NCI-H82 treated with DMSO at 0.1 percent for 48 hours (cell line): ENCODE measurements around the gene HOXD3.

Source experiments
- DNase-seq: peaks from one replicate; lab custom pipeline; 2025; ENCODE audit not compliant: unreplicated experiment; lab: John Stamatoyannopoulos, UW

HOXD3 gene

DNA sequence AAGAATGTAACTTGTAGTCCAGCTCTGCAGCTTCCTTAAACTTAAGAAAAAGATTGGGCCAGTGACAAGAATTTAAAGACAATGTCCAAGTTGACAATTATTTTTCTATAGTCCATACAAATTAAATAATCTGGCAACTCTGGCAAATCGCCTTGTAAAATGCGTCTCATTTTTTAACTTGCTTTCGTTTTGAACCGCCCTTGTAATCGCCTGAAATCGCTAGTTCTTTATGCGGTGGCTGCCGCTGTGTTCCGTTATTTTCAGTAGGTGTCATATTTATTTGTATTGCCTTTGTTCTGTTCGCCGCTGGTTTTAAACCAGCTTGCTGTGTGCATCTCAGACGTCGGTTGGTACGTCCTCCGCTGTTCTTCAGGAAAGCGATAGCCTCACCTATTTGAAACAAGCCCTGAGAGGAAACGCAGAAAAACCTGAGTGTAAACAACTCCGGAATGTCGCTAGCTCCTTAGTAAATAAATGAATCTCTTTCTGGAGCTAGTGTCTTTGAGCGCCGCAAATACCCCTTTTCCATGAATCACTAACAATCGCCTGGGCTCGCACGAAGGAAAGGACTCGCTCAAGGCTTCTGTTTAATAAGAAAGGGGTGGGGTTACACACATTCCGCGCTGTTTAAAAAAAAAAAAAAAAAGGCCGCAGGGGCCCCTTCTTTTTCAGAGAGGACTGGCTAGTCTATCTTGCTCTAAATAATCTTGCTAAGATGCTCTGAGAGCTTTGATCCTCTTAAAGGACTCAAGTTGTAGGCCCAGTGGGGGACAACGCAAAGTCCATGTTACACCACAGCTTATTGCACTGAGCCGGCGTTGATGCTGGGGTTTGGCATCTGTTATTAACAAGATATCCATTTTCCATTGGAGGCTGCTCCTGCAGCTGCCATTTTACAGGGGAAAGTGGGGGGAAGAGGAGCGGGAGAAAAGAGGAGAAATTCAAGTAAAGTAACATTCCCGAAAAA is 24.6 kb upstream of the HOXD3 start:
- peak; percentile 75 for DNase-seq

DNA sequence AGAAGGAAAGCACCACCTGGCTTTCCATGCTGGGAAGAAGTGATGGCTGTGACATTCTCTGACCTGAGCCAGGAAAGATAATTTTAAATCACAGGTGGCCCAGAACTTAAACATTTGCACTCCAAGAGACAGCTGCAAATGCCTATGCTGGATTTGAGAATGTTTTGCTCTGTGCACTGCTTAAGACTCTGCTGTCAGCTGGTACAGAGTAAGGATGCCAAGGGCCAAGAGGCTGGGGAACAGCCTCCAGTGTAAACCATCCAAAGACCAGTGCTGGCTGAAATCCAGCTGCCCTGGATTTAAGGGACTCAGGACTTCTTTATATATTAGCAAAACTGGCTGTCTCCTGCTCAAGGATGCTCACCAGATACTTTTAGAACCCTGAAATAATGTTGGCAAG is 23.7 kb upstream of the HOXD3 start:
- no peak for DNase-seq

DNA sequence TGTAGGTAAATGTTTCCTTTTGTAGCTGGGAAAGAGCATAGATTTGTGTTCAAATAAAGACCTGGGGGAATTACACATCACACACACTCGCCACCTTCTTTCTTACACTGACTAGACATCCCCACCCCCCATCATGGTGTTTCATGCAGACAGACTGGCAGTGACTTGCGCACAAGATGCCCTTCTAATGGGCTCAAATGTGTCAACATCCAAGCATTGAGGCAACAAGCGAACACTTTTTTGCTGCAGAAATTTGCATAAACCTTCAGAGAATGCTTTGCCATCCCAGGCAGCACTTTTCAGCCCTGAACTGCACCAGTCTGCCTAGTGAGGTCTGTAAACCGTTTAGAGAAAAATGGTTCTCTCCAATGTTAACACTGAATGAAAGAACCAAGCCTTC is 23.1 kb upstream of the HOXD3 start:
- DNase-seq, result no peak

DNA sequence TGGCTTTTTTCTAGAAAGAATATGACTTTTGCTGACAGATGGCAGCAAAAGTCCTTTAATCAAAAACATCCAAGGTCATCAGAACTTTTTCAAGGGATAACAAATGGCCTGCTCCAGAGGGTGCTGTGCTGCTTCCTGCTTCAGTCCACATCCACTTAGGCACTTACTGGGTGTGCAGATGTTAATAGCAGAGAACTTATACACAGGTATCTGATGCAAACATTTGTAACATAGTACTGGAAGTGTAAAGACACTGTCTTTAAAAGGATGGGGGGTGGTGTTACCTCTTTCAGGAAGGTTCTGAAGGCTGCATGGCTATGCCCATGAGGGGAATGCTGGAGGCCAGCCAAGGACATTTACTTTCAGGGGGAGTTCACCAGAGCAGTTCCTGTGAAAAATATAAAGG is 22.1 kb upstream of the HOXD3 start:
- DNase-seq, result no peak

DNA sequence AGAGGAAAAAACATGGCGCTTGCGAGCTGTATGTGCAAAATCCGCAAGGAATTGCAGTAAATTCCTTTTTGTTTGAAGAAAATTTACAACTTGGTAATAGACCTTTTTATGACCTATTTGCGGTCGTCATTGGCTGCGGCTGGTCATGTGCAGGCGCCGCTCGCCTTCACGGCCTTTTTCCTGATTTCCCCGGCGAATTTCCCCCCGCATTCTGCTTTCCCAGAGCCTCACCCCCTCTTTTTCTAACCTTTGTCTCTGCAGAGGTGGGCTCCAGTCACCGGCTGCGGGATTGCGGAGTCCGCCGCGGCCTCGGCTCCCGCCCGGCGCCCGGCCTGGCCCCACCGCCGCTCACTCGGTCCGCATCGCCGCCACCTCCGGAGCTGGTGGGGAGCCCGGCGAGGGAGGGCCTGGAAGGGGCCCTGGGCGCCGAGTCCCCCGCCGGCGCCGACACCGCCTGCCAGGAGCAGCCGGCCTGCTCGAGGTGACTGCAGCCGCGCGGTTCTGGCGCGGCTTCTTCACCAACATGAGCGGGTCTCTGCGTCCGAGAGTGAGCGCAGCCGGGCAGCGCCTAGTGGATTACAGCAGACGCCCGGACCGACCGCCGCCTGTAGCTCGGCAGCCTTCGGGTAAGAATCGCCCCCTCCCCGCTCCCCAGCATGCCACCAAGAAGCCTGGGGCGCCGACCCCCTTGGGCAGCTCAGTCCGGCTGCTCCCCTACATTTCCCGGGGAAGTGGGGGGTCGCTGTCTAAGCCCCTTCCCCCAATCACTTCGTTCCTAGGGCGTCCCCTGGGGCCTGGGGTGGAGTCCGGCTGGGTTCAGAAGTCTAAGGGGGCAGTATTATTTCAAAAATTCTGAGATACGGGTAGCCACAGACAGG is 20.5 kb upstream of the HOXD3 start:
- no peak for DNase-seq

DNA sequence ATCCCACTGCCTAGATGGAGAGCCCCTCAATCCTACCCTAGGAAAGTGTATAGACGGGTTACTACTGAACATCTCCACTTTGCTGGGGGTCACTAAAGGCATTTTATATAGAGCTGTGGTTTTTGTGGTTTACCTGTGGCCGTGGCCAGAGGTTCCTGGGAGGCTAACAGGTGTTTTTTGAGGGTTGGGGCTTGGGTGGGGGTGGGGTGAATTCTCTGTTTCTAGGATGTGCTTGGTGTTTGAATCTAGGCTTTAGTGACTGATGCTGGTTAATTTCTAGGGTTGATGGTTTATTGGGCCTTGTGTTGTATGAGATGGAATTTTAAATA is 19.9 kb upstream of the HOXD3 start:
- DNase-seq, result no peak

DNA sequence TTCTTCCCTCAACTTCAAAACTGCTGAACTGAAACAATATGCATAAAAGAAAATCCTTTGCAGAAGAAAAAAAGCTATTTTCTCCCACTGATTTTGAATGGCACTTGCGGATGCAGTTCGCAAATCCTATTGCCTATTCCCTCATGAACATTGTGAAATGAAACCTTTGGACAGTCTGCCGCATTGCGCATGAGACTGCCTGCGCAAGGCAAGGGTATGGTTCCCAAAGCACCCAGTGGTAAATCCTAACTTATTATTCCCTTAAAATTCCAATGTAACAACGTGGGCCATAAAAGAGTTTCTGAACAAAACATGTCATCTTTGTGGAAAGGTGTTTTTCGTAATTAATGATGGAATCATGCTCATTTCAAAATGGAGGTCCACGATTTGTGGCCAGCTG is 19.2 kb upstream of the HOXD3 start:
- no peak for DNase-seq

DNA sequence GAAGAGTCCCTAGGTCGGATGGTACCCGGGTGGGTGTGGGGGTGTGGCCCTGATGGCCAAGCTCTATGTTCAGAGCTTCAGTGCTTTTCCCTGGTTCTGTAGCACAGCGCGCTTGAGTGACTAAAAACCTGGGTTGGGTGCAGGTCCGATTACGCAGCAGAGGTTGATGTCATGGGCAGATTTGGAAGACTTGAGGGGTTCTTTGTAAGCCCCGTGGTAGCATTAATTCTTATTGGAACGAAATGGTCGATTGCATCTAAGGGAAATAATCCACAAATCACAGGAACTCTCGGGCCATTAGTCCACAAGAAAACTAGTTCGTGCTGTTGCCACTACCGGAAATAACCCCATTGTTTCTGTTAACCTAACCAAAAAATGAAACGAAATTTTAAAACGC is 18.6 kb upstream of the HOXD3 start:
- no peak for DNase-seq

DNA sequence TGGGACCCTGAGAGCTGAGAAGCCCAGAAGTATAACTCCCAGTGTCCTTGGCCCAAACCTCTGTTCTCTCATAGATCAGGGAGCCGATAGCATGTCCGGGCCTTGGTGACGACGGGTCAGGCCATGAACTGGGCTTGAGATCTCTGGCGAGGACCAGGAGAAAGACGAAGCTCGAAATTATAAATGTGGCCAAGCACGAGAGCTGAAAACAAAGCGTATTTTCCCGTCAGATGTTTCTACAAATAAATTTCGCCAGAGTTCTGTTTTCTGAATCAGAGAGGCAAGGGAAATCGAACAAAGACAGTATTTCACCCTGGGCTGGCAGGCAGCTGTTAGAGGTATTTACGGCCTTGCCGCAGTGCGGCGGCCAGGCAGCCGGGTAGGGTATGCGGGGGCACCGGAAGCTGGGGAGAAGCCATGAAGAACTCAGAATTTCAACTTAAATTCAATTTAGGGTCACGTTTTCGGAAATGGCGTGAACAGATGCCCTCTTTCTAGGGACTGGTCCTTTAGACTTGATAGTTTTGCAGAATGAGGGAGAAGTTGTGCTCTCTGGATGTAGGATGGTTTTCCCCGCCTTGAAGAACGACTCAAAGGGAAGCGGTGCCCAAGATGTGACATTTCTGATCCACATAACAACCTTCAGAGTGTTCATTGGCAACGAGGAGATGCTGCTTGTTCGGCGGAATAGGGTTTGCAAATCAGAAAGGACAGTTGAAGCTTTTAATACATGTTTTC is 18.0 kb upstream of the HOXD3 start:
- no peak for DNase-seq

DNA sequence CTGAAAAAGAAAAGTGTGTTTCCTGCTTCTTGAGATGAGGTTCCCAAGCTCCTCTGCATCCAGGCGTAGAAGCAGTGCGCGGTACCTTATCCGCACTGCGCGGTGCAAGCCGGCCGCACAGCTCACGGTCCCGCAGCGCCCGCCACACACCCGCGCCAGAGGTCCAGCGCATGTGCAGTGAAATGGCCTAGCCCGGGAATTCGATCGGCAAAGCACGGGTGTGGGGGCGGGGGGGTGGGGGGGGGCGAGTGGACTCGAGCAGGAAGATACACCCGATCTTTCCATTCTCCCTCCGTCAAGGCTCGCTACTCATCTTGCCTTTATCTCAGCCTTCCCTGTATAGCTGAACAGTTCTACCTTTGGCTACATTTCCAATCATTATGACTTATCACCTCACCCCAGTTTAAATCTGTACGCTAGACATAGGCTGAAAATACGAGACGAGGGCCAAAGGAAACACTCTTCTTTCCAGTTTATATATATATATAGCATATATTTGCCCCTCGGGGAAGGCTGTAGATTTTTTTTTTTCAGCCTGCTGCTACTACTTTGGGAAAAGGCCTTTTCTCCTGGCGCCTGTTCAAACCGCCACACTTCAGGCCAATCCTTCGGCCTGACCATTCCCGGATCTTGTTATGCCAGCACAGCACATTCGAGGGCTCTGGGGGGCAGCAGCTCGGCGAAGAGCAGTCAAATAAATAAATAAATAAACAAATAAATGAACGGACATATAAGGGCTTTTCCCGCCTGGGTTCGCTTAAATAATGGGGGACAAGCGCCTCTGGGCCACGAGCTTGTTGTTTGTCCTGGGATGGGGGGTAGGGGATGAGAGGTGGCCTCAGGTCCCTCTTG is 17.2 kb upstream of the HOXD3 start:
- no peak for DNase-seq

DNA sequence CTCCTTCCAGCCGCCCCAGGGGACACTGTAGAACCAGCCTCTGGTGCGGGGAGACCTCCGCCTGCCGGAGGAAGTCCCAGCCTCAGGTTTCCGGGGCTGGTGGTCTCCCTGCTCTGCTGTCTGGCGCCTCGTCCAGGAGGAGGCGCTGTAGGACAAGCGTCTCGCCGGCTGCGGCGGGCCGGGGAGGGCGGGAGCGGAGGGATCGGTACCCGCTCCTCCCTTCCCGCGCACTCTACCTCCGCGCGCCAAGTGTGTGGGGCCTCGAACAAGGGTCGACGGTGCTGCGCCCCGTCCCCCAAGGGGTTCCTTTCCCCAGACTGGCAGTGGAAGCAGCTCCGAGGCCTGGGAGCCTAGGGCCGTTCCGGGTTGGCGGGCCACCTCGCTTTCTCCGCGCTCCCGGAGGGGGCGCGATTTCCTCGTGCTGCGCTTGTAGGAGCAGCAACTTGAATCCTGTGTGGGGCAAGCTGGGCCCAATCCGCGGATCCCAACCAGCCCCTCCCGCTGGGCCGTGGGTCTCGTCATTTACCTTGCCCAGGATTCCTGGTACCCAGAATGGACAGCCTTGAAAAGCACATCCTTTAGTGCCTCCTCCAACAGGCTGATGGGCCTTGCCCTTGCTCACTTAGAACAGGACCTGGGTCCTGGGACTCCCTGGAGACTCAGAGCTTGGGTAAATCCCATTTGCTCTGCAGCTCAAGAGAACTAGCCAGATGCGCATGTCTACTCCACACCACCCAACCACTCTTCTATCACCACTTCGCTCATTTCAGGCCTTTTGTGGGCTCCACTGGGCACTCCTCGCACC is 16.4 kb upstream of the HOXD3 start:
- DNase-seq, result peak; percentile 76

DNA sequence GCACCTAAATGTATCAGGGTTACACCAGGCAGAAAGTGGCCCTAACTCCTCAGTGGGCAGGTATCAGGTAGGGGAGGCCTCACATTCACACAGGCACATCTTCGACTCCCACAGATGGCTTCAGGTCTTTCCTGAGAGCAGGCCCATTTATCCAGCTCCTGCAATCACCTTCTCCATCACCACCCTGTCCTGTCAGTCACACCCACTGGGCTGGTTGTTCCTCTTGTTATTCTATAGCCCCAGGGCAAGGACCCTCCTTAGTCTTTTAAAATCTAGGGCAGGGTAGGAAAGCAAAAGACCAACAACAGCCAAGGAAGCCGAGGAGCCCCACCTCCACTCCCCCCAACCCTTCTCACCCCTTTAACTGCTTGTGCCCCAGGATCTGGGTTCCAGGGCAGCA is 14.8 kb upstream of the HOXD3 start:
- no peak for DNase-seq

DNA sequence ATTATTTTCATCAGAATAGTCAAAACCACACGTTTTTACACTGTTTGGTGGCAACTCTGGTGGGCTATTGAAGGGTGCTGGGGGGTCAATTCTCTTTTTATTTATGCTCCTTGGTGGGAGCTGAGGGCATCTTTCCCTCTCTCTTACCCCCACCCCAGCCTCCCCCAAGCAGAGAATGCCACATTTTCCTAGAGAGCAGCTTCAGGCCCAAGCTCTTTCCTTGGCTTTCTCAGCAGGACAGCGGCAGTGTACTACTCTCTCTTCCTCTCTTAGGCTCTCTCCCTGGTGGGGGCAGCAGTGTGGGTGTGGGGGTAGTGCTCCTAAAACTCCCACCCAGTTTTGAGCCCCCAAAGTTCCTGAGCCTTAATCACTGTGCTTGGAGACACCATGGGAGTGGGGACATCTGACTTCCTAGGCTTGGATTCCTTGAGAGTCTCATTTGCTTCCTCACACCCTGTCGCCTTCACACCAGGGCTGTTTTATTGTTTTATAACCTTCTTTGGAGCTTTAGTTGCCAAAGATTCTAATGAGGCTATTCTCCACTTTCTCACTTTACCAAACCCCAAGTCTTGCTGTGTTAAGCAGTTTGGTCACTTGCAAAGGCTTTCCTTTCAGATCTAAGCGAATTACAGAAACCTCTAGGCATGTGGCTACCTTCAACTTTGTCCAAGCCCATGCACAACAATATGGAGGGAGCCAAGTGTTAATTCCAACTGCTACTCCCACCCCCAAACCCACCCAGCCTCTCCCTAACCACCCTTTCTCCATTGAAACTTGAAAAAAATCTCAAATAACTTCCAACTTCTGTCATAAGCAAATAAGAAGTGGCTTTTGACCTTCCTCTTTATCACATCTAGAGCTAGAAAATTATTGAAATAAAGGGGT is 11.8 kb upstream of the HOXD3 start:
- no peak for DNase-seq

DNA sequence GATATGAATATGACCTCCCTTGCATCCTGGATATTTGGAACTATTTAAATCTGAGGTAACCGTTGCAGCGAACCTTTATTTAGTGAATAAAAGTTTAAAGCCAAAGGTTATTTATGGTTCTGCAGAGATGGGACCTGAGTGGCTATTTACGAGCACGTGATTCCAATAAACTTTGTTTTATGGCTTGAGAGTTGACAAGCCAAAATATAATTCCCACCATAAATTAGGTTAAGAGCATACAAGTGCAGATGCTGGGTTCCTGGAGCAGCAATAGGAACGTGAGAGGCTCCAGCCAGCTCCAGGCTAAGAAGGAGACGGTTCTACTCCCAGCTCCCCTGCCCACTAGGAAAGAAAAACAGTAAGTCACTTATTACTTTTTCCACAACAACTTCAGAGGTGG is 11.0 kb upstream of the HOXD3 start:
- no peak for DNase-seq

DNA sequence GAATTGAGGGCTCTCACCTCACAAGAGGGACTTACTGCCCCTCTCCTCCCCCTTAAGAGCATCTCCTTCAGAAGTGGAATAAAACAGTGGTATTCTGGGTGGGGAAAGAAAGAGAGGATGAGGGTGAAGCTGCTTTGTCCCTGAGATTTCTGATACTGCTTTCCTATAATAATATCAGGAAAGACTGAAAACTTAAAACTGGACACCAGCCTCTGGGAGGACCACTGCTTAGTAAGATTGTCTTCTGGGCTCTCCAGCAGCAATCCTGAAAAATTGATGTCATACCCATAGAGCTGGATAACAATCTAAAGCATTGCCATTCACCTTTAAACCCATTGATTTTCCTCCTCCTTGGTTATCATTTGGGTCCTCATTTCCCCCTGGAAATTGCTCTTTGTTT is 10.5 kb upstream of the HOXD3 start:
- DNase-seq, result no peak

DNA sequence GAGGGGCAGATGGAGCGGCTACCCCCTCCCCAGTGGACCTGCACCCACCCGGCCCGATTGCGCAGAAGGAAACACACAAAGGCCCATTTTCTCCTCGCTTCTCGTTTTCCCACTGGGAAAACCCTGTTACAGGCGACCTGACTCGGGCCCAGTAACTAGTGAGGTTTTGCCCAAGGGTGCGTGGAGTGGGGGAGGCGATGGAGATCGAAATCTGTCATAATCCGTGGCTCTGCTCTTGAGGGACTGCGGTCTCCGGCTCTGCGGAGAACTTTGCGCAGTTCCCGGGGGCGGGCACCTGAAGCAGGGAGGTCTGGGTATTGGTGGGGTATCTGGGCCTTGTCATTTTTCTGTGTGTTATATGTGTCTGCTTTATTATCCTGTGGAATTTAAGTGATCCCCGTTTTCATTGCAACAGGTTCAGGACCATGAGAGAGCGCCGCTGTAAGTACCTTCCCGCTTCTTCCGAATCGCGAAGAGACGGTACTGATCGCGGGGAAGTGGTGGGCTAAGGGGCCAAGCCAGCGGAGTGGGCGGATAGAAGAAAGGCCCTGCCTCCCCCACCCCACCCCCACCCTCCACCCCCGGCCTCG is 9.8 kb upstream of the HOXD3 start:
- DNase-seq, result no peak

DNA sequence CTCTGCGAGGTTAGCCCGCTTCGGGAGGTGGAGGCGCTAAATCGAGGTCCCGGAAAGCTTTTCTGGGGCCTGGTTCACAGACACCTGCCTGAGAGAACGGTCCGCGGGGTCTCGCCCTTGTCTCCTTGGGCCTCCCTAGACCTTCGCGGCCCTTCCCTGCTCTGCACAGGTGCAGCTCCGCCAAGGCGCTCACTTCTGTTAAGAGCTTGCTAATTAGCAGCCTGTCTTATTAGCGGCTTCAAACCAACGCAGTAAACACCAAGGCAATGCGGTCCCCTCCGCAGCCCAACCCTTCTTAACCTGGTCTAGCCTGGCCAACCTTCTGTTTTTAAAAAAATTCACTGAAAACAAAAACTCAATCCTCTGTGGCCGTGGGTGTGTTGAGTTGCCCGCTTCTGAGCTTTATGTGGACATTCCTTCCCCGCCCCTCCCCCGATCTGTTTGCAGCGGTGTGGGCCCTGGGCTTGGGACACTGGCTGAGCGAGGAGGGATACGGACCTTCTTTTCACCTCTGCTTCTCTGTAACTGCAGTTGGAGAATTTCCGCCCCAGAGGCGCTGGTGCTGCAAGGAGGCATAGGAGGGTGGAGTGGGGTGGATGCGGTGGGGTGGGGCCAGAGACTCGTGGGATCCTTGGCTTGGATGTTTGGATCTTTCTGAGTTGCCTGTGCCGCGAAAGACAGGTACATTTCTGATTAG is 9.2 kb upstream of the HOXD3 start:
- no peak for DNase-seq
